Ishikawa (cell line): ENCODE results near the gene MRPL1.
A peak's percentile ranks its signal among the peaks of the same experiment; 100 is the strongest.

Experiments
- CEBPB ChIP-seq: IDR thresholded peaks from 2 replicates; pipeline ENCODE4 v1.6.1; 2012
- CREB1 ChIP-seq: IDR thresholded peaks from 2 replicates; pipeline ENCODE4 v1.6.1; 2012; ENCODE audit warnings: low read depth
- EGR1 ChIP-seq: IDR thresholded peaks from 2 replicates; pipeline ENCODE4 v1.6.1; 2012
- EP300 ChIP-seq: IDR thresholded peaks from 2 replicates; pipeline ENCODE4 v1.6.1; 2012; ENCODE audit warnings: borderline replicate concordance
- FOXM1 ChIP-seq: IDR thresholded peaks from 2 replicates; pipeline ENCODE4 v1.6.1; 2012; ENCODE audit warnings: low read depth, borderline replicate concordance
- MAX ChIP-seq: IDR thresholded peaks from 2 replicates; pipeline ENCODE4 v1.6.1; 2012
- NFIC ChIP-seq: IDR thresholded peaks from 2 replicates; pipeline ENCODE4 v1.6.1; 2012
- RAD21 ChIP-seq: IDR thresholded peaks from 2 replicates; pipeline ENCODE4 v1.6.1; 2012; ENCODE audit warnings: low read depth
- REST ChIP-seq: IDR thresholded peaks from 2 replicates; pipeline ENCODE4 v1.6.1; 2012; ENCODE audit warnings: low read depth, mild to moderate bottlenecking
- TAF1 ChIP-seq: IDR thresholded peaks from 2 replicates; pipeline ENCODE4 v1.6.1; 2012; ENCODE audit warnings: low read depth, mild to moderate bottlenecking
- TCF12 ChIP-seq: IDR thresholded peaks from 2 replicates; pipeline ENCODE4 v1.6.1; 2012; ENCODE audit warnings: low read depth
- TEAD4 ChIP-seq: IDR thresholded peaks from 2 replicates; pipeline ENCODE4 v1.6.1; 2012
- USF1 ChIP-seq: IDR thresholded peaks from 2 replicates; pipeline ENCODE4 v1.6.1; 2012
- YY1 ChIP-seq: IDR thresholded peaks from 2 replicates; pipeline ENCODE4 v1.6.1; 2012; ENCODE audit warnings: low read depth
- ZBTB7A ChIP-seq: IDR thresholded peaks from 2 replicates; pipeline ENCODE4 v1.6.1; 2012; ENCODE audit warnings: low read depth

The MRPL1 gene

GRCh38 chr4:77917075-77917474 lies 54.4 kb downstream of the MRPL1 start:
- TF ChIP-seq USF1, result no peak
- no peak for TF ChIP-seq CREB1
- TF ChIP-seq FOXM1, result no peak
- no peak for TF ChIP-seq TCF12
- no peak for TF ChIP-seq ZBTB7A
- no peak for TF ChIP-seq RAD21
- no peak for TF ChIP-seq TAF1
- no peak for TF ChIP-seq EGR1
- no peak for TF ChIP-seq NFIC
- TF ChIP-seq REST, result no peak
- TF ChIP-seq EP300, result no peak
- no peak for TF ChIP-seq YY1

GRCh38 chr4:77917601-77918000 lies 55.0 kb downstream of the MRPL1 start:
- TF ChIP-seq EGR1 (no peak), NFIC (no peak), TCF12 (no peak), EP300 (no peak), MAX (no peak), TAF1 (no peak), REST (no peak), CREB1 (no peak), CEBPB (no peak), USF1 (no peak), TEAD4 (no peak), YY1 (no peak), FOXM1 (no peak), ZBTB7A (no peak), RAD21 (no peak)

GRCh38 chr4:77920371-77920770 lies 57.7 kb downstream of the MRPL1 start:
- TF ChIP-seq YY1, result no peak
- TF ChIP-seq FOXM1, result no peak
- TF ChIP-seq TCF12, result no peak
- TF ChIP-seq USF1, result no peak
- TF ChIP-seq CREB1, result no peak
- no peak for TF ChIP-seq TEAD4
- no peak for TF ChIP-seq CEBPB
- TF ChIP-seq MAX, result no peak
- TF ChIP-seq EGR1, result no peak
- TF ChIP-seq NFIC, result no peak
- TF ChIP-seq ZBTB7A, result no peak

GRCh38 chr4:77921701-77922100 lies 59.1 kb downstream of the MRPL1 start:
- TF ChIP-seq FOXM1, result peak; percentile 54; the same call in 1 of the 2 replicates
- TF ChIP-seq RAD21, result no peak
- TF ChIP-seq TEAD4, result peak; percentile 89
- no peak for TF ChIP-seq NFIC
- peak; percentile 51 for TF ChIP-seq EP300
- TF ChIP-seq CEBPB, result 0 out of 2 replicates have a peak, but pooled peaks have one; percentile 14
- 0 out of 2 replicates have a peak, but pooled peaks have one; percentile 32 for TF ChIP-seq TCF12

GRCh38 chr4:77922158-77923094 lies 59.8 kb downstream of the MRPL1 start:
- TF ChIP-seq EP300 (no peak), EGR1 (no peak)
